H9 (cell line): ENCODE data around the gene UBE2L3. TPM values are rescaled to one million over a fixed set of nuclear protein-coding genes. Genes with fewer than 3 reads are reported as not detected.

Experiments
- DNase-seq: peaks from one replicate; pipeline ENCODE4 v3.0.0-alpha.2; 2017
- H2AFZ ChIP-seq: one replicate; pipeline ENCODE4 v1.6.1; 2013; ENCODE audit warnings: mild to moderate bottlenecking, low read length, control low read depth, moderate library complexity
- H2AK5ac ChIP-seq: 2 replicates; pipeline ENCODE4 v1.6.1; 2013; ENCODE audit warnings: low read length, control low read depth, mixed read lengths; ENCODE audit not compliant: insufficient read length
- H2BK120ac ChIP-seq: one replicate; pipeline ENCODE4 v1.6.1; 2013; ENCODE audit warnings: low read depth, mild to moderate bottlenecking, low read length, control low read depth, inconsistent platforms; ENCODE audit not compliant: poor library complexity, severe bottlenecking
- H2BK12ac ChIP-seq: 2 replicates; pipeline ENCODE4 v1.6.1; 2013; ENCODE audit warnings: low read length, control low read depth, mixed read lengths, low read depth; ENCODE audit not compliant: insufficient read length
- H2BK15ac ChIP-seq: 2 replicates; pipeline ENCODE4 v1.6.1; 2013; ENCODE audit warnings: low read depth, low read length, control low read depth
- H2BK20ac ChIP-seq: one replicate; pipeline ENCODE4 v1.6.1; 2013; ENCODE audit warnings: low read depth, mild to moderate bottlenecking, low read length, control low read depth, inconsistent platforms; ENCODE audit not compliant: poor library complexity, severe bottlenecking
- H2BK5ac ChIP-seq: 2 replicates; pipeline ENCODE4 v1.6.1; 2013; ENCODE audit warnings: low read length, control low read depth, mixed read lengths; ENCODE audit not compliant: insufficient read length
- H3K14ac ChIP-seq: 2 replicates; pipeline ENCODE4 v1.6.1; 2013; ENCODE audit warnings: low read length, control low read depth; ENCODE audit not compliant: insufficient read depth
- H3K18ac ChIP-seq: 2 replicates; pipeline ENCODE4 v1.6.1; 2013; ENCODE audit warnings: low read depth, mild to moderate bottlenecking, mixed read lengths, low read length, control low read depth; ENCODE audit not compliant: insufficient read length
- H3K23ac ChIP-seq: 2 replicates; pipeline ENCODE4 v1.6.1; 2013; ENCODE audit warnings: low read length, control low read depth, mixed read lengths, low read depth; ENCODE audit not compliant: insufficient read length
- H3K23me2 ChIP-seq: 2 replicates; pipeline ENCODE4 v1.6.1; 2013; ENCODE audit warnings: low read depth, mild to moderate bottlenecking, mixed read lengths, low read length, control low read depth; ENCODE audit not compliant: insufficient read length, poor library complexity, severe bottlenecking
- H3K27ac ChIP-seq: 2 replicates; pipeline ENCODE4 v1.5.1; 2013; ENCODE audit warnings: low read length, control low read depth, mixed read lengths, low read depth; ENCODE audit not compliant: insufficient read length
- H3K27me3 ChIP-seq: 2 replicates; pipeline ENCODE4 v1.6.1; 2013; ENCODE audit warnings: low read length, control low read depth, inconsistent platforms; ENCODE audit not compliant: insufficient read depth
- H3K4ac ChIP-seq: 2 replicates; pipeline ENCODE4 v1.6.1; 2013; ENCODE audit warnings: low read depth, mild to moderate bottlenecking, control low read depth, inconsistent platforms, low read length, moderate library complexity
- H3K4me1 ChIP-seq: 2 replicates; pipeline ENCODE4 v1.6.1; 2013; ENCODE audit warnings: low read length, control low read depth, inconsistent platforms; ENCODE audit not compliant: insufficient read depth
- H3K4me2 ChIP-seq: 2 replicates; pipeline ENCODE4 v1.6.1; 2013; ENCODE audit warnings: low read length, control low read depth, mixed read lengths; ENCODE audit not compliant: insufficient read length, insufficient read depth
- H3K56ac ChIP-seq: 2 replicates; pipeline ENCODE4 v1.6.1; 2013; ENCODE audit warnings: low read depth, mild to moderate bottlenecking, mixed read lengths, low read length, control low read depth; ENCODE audit not compliant: insufficient read length
- H3K79me1 ChIP-seq: 2 replicates; pipeline ENCODE4 v1.6.1; 2013; ENCODE audit warnings: low read depth, mild to moderate bottlenecking, moderate library complexity, low read length, control low read depth, inconsistent platforms; ENCODE audit not compliant: insufficient read depth, poor library complexity, severe bottlenecking
- H3K79me2 ChIP-seq: 2 replicates; pipeline ENCODE4 v1.6.1; 2013; ENCODE audit warnings: low read length, control low read depth, inconsistent platforms; ENCODE audit not compliant: insufficient read depth
- H3K9ac ChIP-seq: 2 replicates; pipeline ENCODE4 v1.6.1; 2013; ENCODE audit warnings: low read length, control low read depth, mixed read lengths; ENCODE audit not compliant: insufficient read length; ENCODE audit errors: extremely low read depth
- H3K9me3 ChIP-seq: one replicate; pipeline ENCODE4 v1.6.1; 2013; ENCODE audit warnings: low read depth, low read length, inconsistent platforms; ENCODE audit not compliant: control insufficient read depth
- H3T11ph ChIP-seq: one replicate; pipeline ENCODE4 v1.6.1; 2013; ENCODE audit warnings: mild to moderate bottlenecking, low read length, control low read depth, inconsistent platforms
- H4K20me1 ChIP-seq: one replicate; pipeline ENCODE4 v1.6.1; 2013; ENCODE audit not compliant: control insufficient read depth, insufficient read length, insufficient read depth
- H4K5ac ChIP-seq: 2 replicates; pipeline ENCODE4 v1.6.1; 2013; ENCODE audit warnings: low read depth, mild to moderate bottlenecking, mixed read lengths, low read length, control low read depth; ENCODE audit not compliant: insufficient read length
- H4K8ac ChIP-seq: replicated peaks from 2 replicates; pipeline ENCODE4 v1.6.1; 2013; ENCODE audit warnings: low read length, control low read depth, mixed read lengths, low read depth; ENCODE audit not compliant: insufficient read length
- H4K91ac ChIP-seq: 2 replicates; pipeline ENCODE4 v1.6.1; 2013; ENCODE audit warnings: low read depth, mild to moderate bottlenecking, moderate library complexity, mixed read lengths, low read length, control low read depth; ENCODE audit not compliant: insufficient read length
- H3K27ac Mint-ChIP-seq, 3 experiments: 2 replicates in 2 of 3; 3 replicates in 1 of 3; pipeline ENCODE4 v1.8.0; 2020 to 2021; ENCODE audit warnings: mixed read lengths in 3 of 3, mild to moderate bottlenecking in 1 of 3, moderate library complexity in 1 of 3
- H3K27me3 Mint-ChIP-seq: 2 replicates; pipeline ENCODE4 v1.8.0; 2021; ENCODE audit warnings: low read depth, mild to moderate bottlenecking, moderate library complexity, mixed read lengths
- H3K36me3 Mint-ChIP-seq, 3 experiments: 2 replicates in 2 of 3; 3 replicates in 1 of 3; pipeline ENCODE4 v1.8.0; 2020 to 2021; ENCODE audit warnings: low read depth in 3 of 3, mixed read lengths in 3 of 3; ENCODE audit not compliant: insufficient read depth in 1 of 3
- H3K4me1 Mint-ChIP-seq, 2 experiments: 2 replicates each; pipeline ENCODE4 v1.8.0; 2020; ENCODE audit warnings: mixed read lengths in 2 of 2
- H3K4me3 Mint-ChIP-seq, 2 experiments: 2 replicates in 1 of 2; 3 replicates in 1 of 2; pipeline ENCODE4 v1.8.0; 2020 to 2021; ENCODE audit warnings: mild to moderate bottlenecking in 2 of 2, mixed read lengths in 2 of 2, moderate library complexity in 1 of 2
- H3K9me3 Mint-ChIP-seq, 2 experiments: 2 replicates in 1 of 2; 3 replicates in 1 of 2; pipeline ENCODE4 v1.8.0; 2020; ENCODE audit warnings: mild to moderate bottlenecking in 2 of 2, mixed read lengths in 2 of 2, moderate library complexity in 1 of 2
- CTCF ChIP-seq: fragments of 200-600 bp; sonication (generic); conservative IDR thresholded peaks from 3 replicates; pipeline ENCODE4 v1.8.0; 2021; ENCODE audit warnings: antibody characterized with exemption, mild to moderate bottlenecking
- WGBS: extraction: QIAGEN DNeasy Blood & Tissue Kit; methylation state at CpG from one replicate; pipeline ENCODE4 v1.1.7; 2013; ENCODE audit warnings: missing lambda C conversion rate, low lambda C conversion rate, mixed read lengths; ENCODE audit not compliant: insufficient read length; ENCODE audit errors: extremely low coverage; 5-methylcytosine and 5-hydroxymethylcytosine counted together
- total RNA-seq: library from RNA; stranded (reverse); gene quantifications from 2 replicates; pipeline ENCODE4 v1.2.1, GENCODE V29; 2021

The UBE2L3 gene
- total RNA-seq, 1 experiment from 2014 or later = 79.7 TPM

- Histone ChIP-seq H2BK120ac (no peak overlapping the region), H3K9ac (no peak overlapping the region), H4K91ac (no peak overlapping the region), H3K14ac (no peak overlapping the region), H3K79me2 (no peaks in the 10 kb centered on the region), H3K4ac (no peak overlapping the region), H3K56ac (no peak overlapping the region), H2BK5ac (no peak overlapping the region), H4K8ac (no peak overlapping the region), H3K9me3 (no peaks in the 10 kb centered on the region), H2AK5ac (no peak overlapping the region), H3K4me2 (no peak overlapping the region), H2BK12ac (no peak overlapping the region), H3K27ac (no peak overlapping the region), H2BK20ac (no peak overlapping the region), H3K4me1 (peaks cover 2% of the 10 kb centered on the region; the same call in 1 of the 2 replicates), H3K23me2 (peaks cover 7% of the 10 kb centered on the region), H3K79me1 (no peaks in the 10 kb centered on the region), H2BK15ac (no peak overlapping the region), H4K5ac (no peak overlapping the region), H3K18ac (no peak overlapping the region), H4K20me1 (no peaks in the 10 kb centered on the region), H3K27me3 (no peaks in the 10 kb centered on the region; the same call in 1 of the 2 replicates), H3T11ph (no peak overlapping the region), H2AFZ (no peak overlapping the region), H3K23ac (no peak overlapping the region)
- H3K27me3 Mint-ChIP-seq = peaks cover 22% of the 10 kb centered on the region
- no CpG with 5 or more reads among the region's 5 CpGs for WGBS
- peak overlapping the region in 1 of 2 experiments; percentile 89; a peak in 3 of 5 replicates for H3K4me3 Mint-ChIP-seq
- peaks cover 14% of the 10 kb centered on the region in 2 experiments for H3K4me1 Mint-ChIP-seq
- TF ChIP-seq CTCF = no peak
- H3K36me3 Mint-ChIP-seq = peaks cover 10 to 16% (median 15%) of the 10 kb centered on the region in 3 experiments; a peak in 6 of 7 replicates
- no peak for DNase-seq
- no peaks in the 10 kb centered on the region for H3K9me3 Mint-ChIP-seq
- H3K27ac Mint-ChIP-seq = no peak overlapping the region
Observed at GRCh38 chr22:21640810-21641209, 73.3 kb downstream of the UBE2L3 start.
